ENCODE results near the gene SMARCA5.
"Not testable (repeated sequence)": the region's sequence is repeated elsewhere in the genome, so short reads cannot be mapped to it uniquely, and the experiment has no call there.

SMARCA5 gene, protein sequence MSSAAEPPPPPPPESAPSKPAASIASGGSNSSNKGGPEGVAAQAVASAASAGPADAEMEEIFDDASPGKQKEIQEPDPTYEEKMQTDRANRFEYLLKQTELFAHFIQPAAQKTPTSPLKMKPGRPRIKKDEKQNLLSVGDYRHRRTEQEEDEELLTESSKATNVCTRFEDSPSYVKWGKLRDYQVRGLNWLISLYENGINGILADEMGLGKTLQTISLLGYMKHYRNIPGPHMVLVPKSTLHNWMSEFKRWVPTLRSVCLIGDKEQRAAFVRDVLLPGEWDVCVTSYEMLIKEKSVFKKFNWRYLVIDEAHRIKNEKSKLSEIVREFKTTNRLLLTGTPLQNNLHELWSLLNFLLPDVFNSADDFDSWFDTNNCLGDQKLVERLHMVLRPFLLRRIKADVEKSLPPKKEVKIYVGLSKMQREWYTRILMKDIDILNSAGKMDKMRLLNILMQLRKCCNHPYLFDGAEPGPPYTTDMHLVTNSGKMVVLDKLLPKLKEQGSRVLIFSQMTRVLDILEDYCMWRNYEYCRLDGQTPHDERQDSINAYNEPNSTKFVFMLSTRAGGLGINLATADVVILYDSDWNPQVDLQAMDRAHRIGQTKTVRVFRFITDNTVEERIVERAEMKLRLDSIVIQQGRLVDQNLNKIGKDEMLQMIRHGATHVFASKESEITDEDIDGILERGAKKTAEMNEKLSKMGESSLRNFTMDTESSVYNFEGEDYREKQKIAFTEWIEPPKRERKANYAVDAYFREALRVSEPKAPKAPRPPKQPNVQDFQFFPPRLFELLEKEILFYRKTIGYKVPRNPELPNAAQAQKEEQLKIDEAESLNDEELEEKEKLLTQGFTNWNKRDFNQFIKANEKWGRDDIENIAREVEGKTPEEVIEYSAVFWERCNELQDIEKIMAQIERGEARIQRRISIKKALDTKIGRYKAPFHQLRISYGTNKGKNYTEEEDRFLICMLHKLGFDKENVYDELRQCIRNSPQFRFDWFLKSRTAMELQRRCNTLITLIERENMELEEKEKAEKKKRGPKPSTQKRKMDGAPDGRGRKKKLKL

DNA sequence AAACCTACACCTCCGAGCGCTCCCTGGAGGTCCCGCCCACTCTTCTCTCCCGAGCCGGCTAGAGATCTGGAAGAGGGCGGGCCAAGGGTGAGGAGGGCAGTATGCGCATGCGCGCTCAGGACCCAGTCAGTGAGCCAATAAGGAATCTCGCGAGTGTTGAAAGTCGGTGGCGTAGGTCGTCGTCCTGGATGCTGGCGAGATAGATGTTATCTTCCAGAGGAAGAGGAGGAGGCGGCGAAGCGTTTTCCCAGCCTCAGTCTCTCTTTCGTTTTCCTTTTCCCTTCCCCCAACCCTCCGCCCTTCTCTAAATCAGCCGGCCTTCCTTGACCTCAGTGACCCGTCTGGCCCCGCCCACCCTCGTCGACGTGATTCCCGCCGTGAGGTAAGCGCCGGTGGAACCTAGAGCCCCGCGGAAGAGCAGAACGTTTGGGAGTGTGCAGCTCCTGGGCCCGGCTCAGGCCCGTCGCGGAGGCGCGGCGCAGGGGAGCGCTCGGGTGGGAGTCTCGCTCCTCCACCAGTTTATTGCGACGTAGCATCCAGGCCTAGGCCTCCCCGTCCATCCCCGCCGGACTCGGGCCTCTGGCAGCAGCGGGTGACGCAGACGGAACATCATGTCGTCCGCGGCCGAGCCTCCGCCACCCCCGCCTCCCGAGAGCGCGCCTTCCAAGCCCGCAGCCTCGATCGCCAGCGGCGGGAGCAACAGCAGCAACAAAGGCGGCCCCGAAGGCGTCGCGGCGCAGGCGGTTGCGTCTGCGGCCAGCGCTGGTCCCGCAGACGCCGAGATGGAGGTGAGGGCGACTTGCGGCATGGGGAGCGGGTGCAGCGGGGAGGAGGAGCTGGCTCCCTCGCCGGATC is at the start of gene SMARCA5:
Gene SMARCA5 (plus strand): TSS at position 389 of the 855 bp plus-strand sequence. CDS start 223 bp downstream, at position 612.
- peak in 1 of 2 experiments; percentile 72 for DNase-seq

DNA sequence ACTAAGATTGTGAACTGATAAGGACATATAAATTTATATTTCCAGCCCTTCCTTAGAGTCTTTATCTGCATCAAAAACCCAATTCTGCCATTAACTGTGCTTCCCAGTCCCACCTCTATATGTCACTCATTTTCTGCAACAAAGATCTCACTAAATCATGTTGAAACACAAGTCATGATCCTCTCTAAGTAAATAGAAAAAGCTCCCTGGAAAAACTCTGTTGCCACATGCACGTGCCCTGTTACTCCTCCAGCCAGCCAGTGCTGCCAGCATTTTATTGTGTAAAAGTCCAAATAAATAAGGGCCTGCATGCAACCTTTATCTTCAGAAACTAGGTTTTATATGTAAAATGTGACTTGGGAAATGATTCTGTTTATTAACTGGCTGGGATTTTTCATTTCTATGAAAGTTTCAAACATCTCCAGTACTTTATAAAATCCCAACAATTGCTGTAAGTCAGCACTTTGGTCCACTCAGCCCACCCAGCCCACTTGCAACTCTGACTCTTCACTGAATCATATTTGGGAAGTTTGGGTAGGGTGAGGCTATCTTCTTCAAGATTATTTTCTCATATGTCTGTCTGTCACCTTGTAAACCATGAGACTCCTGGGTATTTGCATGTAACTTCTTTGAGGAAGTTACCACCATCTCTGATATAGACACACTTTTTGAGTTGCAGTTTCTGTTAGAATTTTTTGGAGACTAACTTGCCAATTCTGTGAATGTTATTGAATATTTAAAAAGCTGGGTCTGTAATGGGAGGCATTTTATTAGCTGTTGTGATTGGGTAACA is 40.0 kb upstream of the SMARCA5 start:
- DNase-seq: no peak

DNA sequence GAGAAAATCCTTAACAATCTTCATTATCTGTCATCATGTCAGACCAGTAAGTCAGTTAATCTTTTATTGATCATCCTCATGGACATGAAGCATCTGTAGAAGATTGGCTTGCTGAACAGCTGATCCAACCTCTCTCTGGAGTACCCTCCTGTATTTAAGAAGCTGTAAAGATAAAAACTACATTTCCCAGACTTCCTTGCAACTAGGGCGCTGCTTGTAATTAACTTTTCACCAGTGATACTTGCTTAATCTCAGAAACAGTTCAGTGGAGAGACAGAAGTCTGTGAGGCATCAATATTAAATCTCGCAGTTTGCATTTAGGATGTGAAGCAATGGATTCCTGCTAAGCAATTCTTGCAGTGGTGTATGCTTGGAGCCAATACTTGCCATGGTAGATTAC is 36.0 kb upstream of the SMARCA5 start:
- DNase-seq: no peak

DNA sequence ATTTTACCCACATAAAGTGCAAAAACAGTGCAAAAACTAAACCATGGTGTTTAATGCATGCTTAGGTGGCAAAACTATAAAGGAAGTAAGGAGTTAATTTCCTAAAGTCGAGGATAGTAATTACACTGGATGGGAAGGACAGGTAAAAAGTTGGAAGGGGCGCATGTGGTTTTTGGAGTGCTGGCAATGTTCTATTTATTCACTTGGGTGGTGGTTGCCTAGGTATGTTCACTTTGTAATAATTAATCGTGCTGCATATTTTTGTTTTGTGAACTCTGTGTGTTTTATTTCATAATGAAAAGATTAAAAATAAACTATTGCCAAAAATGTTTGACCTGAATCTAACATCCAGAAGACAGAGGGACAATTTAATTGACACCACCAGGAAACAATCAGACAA is 32.1 kb upstream of the SMARCA5 start:
- no peak for DNase-seq

DNA sequence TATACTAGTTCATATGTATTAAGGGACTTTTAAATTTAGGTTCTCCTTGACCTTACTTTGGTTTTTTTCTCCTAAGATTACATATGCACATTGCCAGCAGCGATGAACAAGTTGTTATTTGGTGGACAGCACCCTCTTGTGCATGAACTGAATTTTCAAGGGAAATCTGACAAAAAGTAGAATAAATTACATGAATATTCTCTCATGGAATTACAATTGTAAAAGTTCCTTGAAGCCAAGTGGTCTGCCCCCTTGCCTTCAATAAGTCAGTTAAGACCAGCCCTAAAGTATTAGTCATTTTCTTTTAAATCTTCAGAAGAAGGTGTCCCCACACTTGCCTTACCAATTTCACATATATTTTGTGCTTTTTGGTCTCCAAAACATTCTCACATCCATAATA is 30.7 kb upstream of the SMARCA5 start:
- DNase-seq: no peak

DNA sequence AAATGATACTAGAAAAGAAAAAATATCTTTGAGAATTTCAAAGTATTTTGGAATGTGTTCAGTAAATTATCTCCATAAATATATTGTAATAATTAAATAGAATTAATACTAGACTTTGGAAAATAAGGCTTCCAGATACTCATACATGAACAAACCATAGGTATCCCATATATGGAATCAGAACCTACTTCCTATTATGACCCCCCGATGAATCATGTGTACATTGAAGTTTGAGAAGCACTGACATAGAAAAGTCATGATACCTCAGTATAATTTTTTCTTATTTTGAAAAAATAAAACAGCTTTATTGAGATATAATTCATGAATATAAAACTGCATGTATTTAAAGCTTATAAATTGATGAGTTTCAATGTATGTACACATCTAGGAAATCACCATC is 27.2 kb upstream of the SMARCA5 start:
- DNase-seq: no peak

DNA sequence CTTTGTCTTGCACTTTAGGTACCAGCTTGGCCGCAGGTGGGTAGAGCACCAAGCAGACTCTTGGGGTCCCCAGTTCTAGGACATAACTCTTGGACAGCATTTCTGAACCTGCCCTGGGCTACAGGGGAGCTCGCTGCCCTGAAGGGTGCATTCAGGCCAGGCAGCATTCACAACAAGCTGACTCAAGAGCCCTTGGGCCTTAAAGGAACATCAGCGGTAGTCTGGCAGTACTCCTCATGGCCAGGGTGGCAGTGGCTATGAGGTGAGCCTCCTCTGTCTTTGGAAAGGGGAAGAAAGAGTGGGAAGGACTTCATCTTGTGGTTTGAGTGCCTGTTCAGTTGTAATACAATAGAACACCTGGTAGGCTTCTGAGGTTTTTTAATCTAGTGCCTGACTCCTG is 24.8 kb upstream of the SMARCA5 start:
- DNase-seq: no peak

DNA sequence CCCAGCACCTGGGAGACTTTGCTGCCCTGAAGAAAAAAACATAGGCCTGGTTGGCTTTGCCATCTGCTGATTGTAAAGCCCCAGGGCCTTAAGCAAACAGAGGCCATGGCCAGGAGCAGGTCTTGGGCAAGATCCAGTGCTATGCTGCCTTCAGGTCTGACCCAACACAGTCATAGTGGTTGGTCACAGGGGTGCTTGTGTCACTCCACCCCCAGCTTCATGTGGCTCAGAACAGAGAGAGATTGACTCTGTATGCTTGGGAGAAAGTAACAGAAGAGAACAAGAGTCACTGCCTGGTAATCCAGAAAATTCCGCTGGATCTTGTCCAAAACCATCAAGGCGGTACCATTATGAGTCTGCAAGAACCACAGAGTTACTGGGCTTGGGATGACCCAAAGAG is 24.4 kb upstream of the SMARCA5 start:
- DNase-seq: no peak

DNA sequence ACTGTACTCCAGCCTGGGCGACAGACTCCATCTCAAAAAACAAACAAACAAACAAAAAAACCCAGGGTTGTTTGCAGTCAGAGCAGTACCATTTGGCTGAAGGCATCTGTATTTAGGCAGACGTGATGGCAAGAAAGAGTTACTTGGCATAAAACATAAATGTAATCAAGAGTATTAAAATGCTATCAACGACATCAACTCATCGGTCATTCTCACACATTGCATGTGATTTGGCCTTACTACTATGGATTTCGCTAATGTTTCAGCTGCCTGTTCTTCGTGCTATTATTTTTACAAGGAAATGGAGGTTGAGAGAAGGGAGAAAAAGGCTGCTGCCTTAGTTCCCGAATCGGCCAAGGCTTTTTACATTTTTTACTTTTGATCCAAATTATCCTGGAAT is 15.5 kb upstream of the SMARCA5 start:
- DNase-seq: no peak

DNA sequence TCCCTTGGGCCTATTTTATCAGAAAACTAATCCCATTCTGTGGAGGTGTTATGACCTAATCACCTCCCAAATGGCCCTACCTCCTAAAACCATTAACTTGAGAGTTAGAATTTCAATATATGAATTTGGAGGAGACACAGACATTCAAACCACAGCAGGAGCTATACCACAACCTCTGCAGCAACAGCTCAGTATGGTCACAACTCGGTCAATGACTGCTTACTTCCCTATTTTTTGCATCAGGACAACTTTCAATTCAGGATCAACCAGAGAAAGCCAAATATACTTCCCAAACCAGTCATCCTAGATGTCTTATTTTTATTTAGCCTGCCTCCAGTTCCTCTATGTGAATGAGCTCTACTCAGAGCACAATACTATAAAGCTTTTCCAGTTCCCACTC is 11.3 kb upstream of the SMARCA5 start:
- DNase-seq: no peak

DNA sequence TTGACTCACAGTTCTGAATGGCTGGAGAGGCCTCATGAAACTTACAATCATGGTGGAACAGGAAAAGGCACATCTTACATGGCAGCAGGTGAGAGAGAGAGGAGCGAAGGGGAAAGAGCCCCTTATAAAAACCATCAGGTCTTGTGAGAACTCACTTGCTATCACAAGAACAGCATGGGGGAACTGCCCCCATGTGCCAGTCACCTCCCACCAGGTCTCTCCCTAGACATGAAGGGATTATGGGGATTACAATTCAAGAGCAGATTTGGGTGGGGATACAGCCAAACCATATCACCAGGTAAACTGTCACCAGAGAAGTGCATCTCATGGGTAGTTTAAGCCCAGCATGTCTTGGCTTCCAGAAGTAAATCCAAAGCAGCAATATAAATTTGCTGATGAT is 7.5 kb upstream of the SMARCA5 start:
- DNase-seq: no peak

DNA sequence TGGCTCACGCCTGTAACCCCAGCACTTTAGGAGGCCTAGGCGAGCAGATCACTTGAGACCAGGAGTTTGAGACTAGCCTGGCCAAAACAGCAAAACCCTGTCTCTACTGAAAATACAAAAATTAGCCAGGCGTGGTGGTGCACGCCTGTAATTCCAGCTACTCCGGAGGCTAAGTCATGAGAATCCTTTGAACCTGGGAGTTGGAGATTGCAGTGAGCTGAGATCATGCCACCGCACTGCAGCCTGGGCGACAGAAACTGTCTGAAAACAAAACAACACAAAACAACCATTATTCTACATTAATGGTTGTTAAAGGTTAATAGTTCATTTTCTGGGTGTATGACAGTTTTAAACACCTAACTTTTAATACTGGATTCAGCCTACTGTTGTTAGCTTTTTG is 1.6 kb upstream of the SMARCA5 start:
- DNase-seq: no peak

DNA sequence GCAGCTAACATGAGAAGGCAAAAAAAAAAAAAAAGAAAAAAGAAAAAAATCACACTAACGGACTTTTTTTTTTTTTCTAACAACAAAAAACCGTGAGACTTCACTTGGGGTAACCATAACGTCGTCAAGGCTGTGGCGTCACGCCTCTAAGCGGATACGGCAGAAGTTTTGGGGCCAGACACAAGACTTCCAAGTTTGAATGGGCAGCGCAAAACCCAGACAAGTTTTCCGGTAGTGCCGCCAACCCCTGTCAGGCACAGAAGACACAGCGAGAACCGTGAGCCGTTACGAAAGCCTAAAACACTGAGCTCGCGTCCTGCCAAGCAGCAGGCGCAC is 556 bp upstream of the SMARCA5 start:
- no peak for DNase-seq

DNA sequence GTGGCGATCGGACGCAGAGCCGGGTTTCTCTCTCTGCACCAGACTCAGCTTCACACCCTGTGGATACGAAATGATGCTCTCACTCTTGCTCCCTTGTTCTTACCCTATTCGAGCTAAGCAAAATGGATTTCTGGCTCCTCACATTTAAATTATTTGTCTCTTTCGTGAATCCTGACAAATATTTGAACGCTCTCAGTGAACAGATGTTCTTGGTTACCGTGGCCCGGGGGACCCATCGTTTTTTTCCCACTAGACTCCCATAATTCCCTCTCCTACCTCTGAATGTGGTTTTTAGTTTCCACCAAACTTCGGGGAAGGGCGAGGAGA is 630 bp downstream of the SMARCA5 start:
- DNase-seq: no peak

DNA sequence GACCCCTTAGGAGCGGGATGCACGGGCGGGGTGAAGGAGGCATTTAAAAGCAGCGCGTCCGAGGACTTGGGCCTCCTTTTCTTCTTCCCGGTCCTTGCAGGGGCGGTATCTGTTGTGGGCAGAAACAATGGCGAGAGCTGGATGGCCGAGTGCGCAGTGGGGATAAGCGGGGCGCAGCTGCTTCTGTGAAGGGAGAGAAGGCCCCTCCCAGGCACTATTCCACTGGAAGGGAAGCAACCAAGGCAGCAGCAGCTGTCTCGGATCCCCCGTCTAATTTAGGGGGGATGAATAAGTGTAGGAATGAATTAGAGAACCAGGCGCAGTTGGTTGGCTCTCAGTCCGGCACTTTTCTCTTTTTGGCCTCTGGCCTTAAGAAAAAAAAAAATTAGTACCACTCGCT is 995 bp downstream of the SMARCA5 start:
- no peak for DNase-seq

DNA sequence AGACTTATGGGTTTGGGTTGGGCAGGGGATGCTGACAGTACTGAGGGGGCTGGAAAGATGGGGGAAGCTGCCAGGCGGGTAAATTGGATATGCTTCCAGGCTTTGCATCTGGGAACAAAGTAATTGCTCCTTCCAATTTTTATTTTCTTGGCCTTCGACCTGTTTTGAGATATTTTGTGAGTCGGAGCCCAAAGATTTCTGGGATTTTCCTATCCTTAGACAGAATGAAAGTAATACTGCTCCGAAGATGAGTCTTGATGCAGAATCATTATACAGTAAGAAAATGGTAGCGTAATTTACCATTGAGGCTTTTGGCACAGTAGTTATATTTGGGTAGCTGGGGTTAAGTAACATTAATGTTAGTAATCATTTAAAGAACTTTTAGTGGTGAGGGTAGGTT is 1.4 kb downstream of the SMARCA5 start:
- DNase-seq: no peak

DNA sequence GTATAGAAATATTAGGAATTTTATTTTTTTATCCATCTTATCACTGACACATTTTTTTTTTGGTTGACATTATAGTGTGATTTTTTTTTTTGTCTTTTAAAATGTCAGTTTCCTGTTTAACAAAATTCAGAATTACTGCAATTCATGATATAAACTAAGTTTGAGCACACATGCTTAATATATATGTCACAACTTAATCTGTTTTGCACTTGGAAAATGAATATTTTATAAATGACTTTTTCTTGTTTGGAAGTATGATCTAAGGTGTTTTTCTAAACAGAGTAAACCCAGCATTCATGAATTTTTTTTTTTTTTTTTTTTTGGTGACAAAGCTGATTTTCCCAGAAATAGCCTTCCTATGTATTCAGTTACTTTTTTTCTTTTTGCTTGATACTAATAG is 2.4 kb downstream of the SMARCA5 start:
- no peak for DNase-seq

DNA sequence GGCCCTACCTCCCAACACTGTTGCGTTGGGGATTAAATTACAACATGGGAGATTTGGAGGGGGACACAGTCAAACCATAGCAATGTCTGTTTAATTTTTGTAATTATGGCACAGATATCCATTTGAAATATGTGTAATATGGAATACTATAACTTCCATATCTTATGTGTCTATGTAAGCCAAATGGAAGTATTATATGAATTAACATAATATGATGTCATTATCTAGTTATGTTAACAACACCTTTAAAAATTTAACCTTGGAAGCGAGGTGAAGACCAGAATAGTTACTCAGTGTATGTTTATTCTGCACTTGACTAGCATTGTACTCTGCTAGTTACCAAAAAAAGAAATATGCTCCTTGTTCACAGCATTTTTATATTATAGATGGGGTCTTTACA is 4.3 kb downstream of the SMARCA5 start:
- no peak for DNase-seq

DNA sequence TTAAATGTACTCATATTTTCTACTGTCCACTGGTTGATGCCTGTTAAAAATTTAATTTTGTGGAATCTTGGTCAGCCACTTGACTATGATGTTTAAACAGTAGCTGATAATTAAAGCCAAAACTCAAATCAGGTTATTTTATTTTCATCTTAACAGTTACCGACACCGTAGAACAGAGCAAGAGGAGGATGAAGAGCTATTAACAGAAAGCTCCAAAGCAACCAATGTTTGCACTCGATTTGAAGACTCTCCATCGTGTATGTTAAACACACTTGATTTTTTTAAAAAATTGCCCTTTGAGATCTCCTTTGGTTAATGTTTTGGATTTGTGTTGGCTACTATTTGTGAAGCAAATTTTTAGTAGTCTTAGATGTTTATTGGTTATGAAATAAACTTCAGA is 10.7 kb downstream of the SMARCA5 start:
- no peak for DNase-seq

DNA sequence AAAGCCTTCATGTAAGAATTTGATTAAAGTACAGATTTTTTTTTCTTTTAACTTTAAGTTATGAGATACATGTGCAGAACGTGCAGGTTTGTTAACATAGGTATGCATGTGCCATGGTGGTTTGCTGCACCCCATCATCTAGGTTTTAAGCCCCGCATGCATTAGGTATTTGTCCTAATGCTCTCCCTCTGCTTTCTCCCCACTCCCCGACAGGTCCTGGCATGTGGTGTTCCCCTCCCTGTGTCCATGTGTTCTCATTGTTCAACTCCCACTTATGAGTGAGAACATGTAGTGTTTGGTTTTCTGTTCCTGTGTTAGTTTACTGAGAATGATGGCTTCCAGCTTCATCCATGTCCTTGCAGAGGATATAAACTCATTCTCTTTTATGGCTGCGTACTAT is 14.5 kb downstream of the SMARCA5 start:
- not testable (repeated sequence) for DNase-seq

DNA sequence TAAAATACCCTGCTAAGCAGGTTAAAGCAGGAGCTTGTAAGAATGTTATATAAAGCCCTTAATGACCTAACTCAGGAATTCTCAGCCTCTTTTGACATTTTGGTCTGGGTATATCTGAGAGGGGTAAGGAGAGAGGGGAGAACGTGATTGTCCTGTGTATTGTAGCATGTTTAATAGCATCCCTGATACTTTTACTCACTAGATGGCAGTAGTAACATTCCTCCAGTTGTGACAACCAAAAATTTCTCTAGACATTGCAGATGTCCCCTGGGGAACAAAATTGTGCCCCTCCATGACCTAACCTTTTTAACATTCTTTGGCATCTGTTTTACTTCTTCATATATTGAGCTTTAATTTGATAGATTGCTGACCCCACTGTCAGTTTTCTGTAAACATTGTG is 17.9 kb downstream of the SMARCA5 start:
- DNase-seq: no peak

DNA sequence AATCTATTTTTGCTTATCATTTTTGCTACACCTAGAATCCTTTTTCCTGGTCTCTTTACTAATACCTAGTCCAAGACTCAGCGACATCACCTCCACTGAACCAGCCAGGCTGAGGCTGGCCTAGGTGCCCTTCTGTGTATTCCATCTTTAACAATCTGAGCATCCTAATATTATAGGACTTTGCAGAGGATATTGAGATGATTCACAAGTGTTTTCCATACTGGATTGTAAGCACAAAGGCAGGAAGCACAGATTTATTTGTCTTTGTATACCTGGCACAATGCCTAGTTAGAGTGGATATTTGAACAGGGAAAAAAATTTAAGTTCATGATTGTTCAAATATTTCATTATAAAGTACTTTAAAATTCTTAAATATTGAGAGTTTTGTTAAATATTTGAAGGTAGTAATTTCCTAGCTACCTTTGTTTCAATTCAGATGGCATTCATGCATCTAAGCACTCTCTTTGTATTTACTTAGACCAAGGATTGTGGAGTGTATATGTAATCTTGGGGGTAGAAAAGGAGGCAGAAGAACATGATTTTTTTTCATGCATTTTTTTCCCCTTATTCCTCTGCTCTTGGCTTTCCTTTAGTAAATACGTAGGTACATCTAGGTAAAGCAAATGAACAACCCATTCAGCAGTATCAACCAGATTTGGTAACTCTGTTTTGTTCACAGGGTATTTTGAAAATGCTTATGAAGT is 18.4 kb downstream of the SMARCA5 start:
- no peak for DNase-seq

Data from cerebellar nuclear complex (tissue), 1 donor.